Astrocyte of the hippocampus (primary cell): Measurements from ENCODE around the gene ZBTB40.

Source experiments
- DNase-seq: peaks from one replicate; pipeline ENCODE4 v3.0.0; 2011; ENCODE audit warnings: low read depth, low spot score

Gene ZBTB40

GRCh38 chr1:22451702-22452480 is at the start of gene ZBTB40:
ZBTB40 (plus strand) TSS chr1:22451851; CDS start chr1:22489949, 38,098 bp downstream.
- DNase-seq = peak; percentile 98

- no peak for DNase-seq
Measured at GRCh38 chr1:22402356-22403053, 49.1 kb upstream of the ZBTB40 start.

- DNase-seq = no peak
Measured at GRCh38 chr1:22404486-22404885, 47.2 kb upstream of the ZBTB40 start.

GRCh38 chr1:22406722-22407495 is 44.7 kb upstream of the ZBTB40 start:
- peak; percentile 54 for DNase-seq

GRCh38 chr1:22408230-22408629 is 43.4 kb upstream of the ZBTB40 start:
- DNase-seq = no peak

- no peak for DNase-seq
Measured at GRCh38 chr1:22410401-22410800, 41.2 kb upstream of the ZBTB40 start.

GRCh38 chr1:22410928-22411495 is 40.6 kb upstream of the ZBTB40 start:
- DNase-seq = no peak

- no peak for DNase-seq
Measured at GRCh38 chr1:22411589-22411988, 40.1 kb upstream of the ZBTB40 start.

GRCh38 chr1:22412932-22413727 is 38.5 kb upstream of the ZBTB40 start:
- no peak for DNase-seq

- no peak for DNase-seq
Measured at GRCh38 chr1:22413799-22414198, 37.9 kb upstream of the ZBTB40 start.

GRCh38 chr1:22414244-22414751 is 37.4 kb upstream of the ZBTB40 start:
- peak; percentile 43 for DNase-seq

GRCh38 chr1:22415489-22415888 is 36.2 kb upstream of the ZBTB40 start:
- DNase-seq = no peak

GRCh38 chr1:22416555-22417454 is 34.8 kb upstream of the ZBTB40 start:
- peak; percentile 88 for DNase-seq

- no peak for DNase-seq
Measured at GRCh38 chr1:22417466-22417865, 34.2 kb upstream of the ZBTB40 start.

- DNase-seq = no peak
Measured at GRCh38 chr1:22418312-22418711, 33.3 kb upstream of the ZBTB40 start.

- DNase-seq = peak; percentile 49
Measured at GRCh38 chr1:22418933-22419382, 32.7 kb upstream of the ZBTB40 start.

- DNase-seq = peak; percentile 92
Measured at GRCh38 chr1:22420455-22421053, 31.1 kb upstream of the ZBTB40 start.

GRCh38 chr1:22426781-22427180 is 24.9 kb upstream of the ZBTB40 start:
- DNase-seq = no peak

GRCh38 chr1:22428672-22429071 is 23.0 kb upstream of the ZBTB40 start:
- peak; percentile 46 for DNase-seq
